ENCODE results near the gene COLGALT1.
"Not testable (repeated sequence)": the region's sequence is repeated elsewhere in the genome, so short reads cannot be mapped to it uniquely, and the experiment has no call there.

The COLGALT1 gene

GRCh38 chr19:17570291-17570690 is 14.8 kb downstream of the COLGALT1 start:
- not testable (repeated sequence) for H3K4me1 ChIP-seq (ENCODE audit: control insufficient read depth in 5 of 5, insufficient read depth in 5 of 5, low read length in 5 of 5); H3K9me3 ChIP-seq (ENCODE audit: control insufficient read depth in 5 of 5, low read length in 5 of 5); H3K27ac ChIP-seq (ENCODE audit: low read depth, low read length); H3K4me3 ChIP-seq (ENCODE audit: low read depth in 1 of 5, low read length in 5 of 5); H3K9ac ChIP-seq (ENCODE audit: low read length in 5 of 5); H3K27me3 ChIP-seq (ENCODE audit: control insufficient read depth in 5 of 5, insufficient read depth in 4 of 5, low read length in 5 of 5)
- peaks cover 3 to 87% (median 56%) of the 10 kb centered on the region in 5 donors for H3K36me3 ChIP-seq (ENCODE audit: control insufficient read depth in 5 of 5, insufficient read depth in 5 of 5, low read length in 5 of 5)

GRCh38 chr19:17570791-17571190 is 15.3 kb downstream of the COLGALT1 start:
- Histone ChIP-seq H3K36me3 (ENCODE audit: control insufficient read depth in 5 of 5, insufficient read depth in 5 of 5, low read length in 5 of 5) (peaks cover 3 to 87% (median 55%) of the 10 kb centered on the region in 5 donors), H3K9me3 (ENCODE audit: control insufficient read depth in 5 of 5, low read length in 5 of 5) (no peaks in the 10 kb centered on the region), H3K9ac (ENCODE audit: low read length in 5 of 5) (no peak overlapping the region), H3K4me1 (ENCODE audit: control insufficient read depth in 5 of 5, insufficient read depth in 5 of 5, low read length in 5 of 5) (no peaks in the 10 kb centered on the region), H3K4me3 (ENCODE audit: low read depth in 1 of 5, low read length in 5 of 5) (no peak overlapping the region), H3K27me3 (ENCODE audit: control insufficient read depth in 5 of 5, insufficient read depth in 4 of 5, low read length in 5 of 5) (no peaks in the 10 kb centered on the region), H3K27ac (ENCODE audit: low read depth, low read length) (no peak overlapping the region)

- Histone ChIP-seq H3K9me3 (ENCODE audit: control insufficient read depth in 5 of 5, low read length in 5 of 5) (no peaks in the 10 kb centered on the region), H3K4me1 (ENCODE audit: control insufficient read depth in 5 of 5, insufficient read depth in 5 of 5, low read length in 5 of 5) (peaks cover 0 to 7% (median 0%) of the 10 kb centered on the region in 5 donors), H3K36me3 (ENCODE audit: control insufficient read depth in 5 of 5, insufficient read depth in 5 of 5, low read length in 5 of 5) (peaks cover 3 to 86% (median 51%) of the 10 kb centered on the region in 5 donors), H3K9ac (ENCODE audit: low read length in 5 of 5) (no peak overlapping the region), H3K27me3 (ENCODE audit: control insufficient read depth in 5 of 5, insufficient read depth in 4 of 5, low read length in 5 of 5) (no peaks in the 10 kb centered on the region), H3K4me3 (ENCODE audit: low read depth in 1 of 5, low read length in 5 of 5) (no peak overlapping the region), H3K27ac (ENCODE audit: low read depth, low read length) (no peak overlapping the region)
Measured at GRCh38 chr19:17572638-17573037, 17.2 kb downstream of the COLGALT1 start.

- H3K36me3 ChIP-seq (ENCODE audit: control insufficient read depth in 5 of 5, insufficient read depth in 5 of 5, low read length in 5 of 5) = peaks cover 0 to 85% (median 57%) of the 10 kb centered on the region in 5 donors
- H3K4me1 ChIP-seq (ENCODE audit: control insufficient read depth in 5 of 5, insufficient read depth in 5 of 5, low read length in 5 of 5) = peaks cover 0 to 8% (median 4%) of the 10 kb centered on the region in 5 donors
- H3K27ac ChIP-seq (ENCODE audit: low read depth, low read length) = no peak overlapping the region
- H3K27me3 ChIP-seq (ENCODE audit: control insufficient read depth in 5 of 5, insufficient read depth in 4 of 5, low read length in 5 of 5) = no peaks in the 10 kb centered on the region
- no peaks in the 10 kb centered on the region for H3K9me3 ChIP-seq (ENCODE audit: control insufficient read depth in 5 of 5, low read length in 5 of 5)
- H3K4me3 ChIP-seq (ENCODE audit: low read depth in 1 of 5, low read length in 5 of 5) = no peak overlapping the region
- no peak overlapping the region for H3K9ac ChIP-seq (ENCODE audit: low read length in 5 of 5)
Measured at GRCh38 chr19:17575871-17576757, 20.7 kb downstream of the COLGALT1 start.

- Histone ChIP-seq H3K27me3 (ENCODE audit: control insufficient read depth in 5 of 5, insufficient read depth in 4 of 5, low read length in 5 of 5) (no peaks in the 10 kb centered on the region), H3K9me3 (ENCODE audit: control insufficient read depth in 5 of 5, low read length in 5 of 5) (no peaks in the 10 kb centered on the region), H3K9ac (ENCODE audit: low read length in 5 of 5) (no peak overlapping the region), H3K4me3 (ENCODE audit: low read depth in 1 of 5, low read length in 5 of 5) (no peak overlapping the region), H3K4me1 (ENCODE audit: control insufficient read depth in 5 of 5, insufficient read depth in 5 of 5, low read length in 5 of 5) (peaks cover 0 to 8% (median 4%) of the 10 kb centered on the region in 5 donors), H3K36me3 (ENCODE audit: control insufficient read depth in 5 of 5, insufficient read depth in 5 of 5, low read length in 5 of 5) (peaks cover 0 to 85% (median 60%) of the 10 kb centered on the region in 5 donors), H3K27ac (ENCODE audit: low read depth, low read length) (no peak overlapping the region)
Measured at GRCh38 chr19:17576758-17577456, 21.5 kb downstream of the COLGALT1 start.

- Histone ChIP-seq H3K27ac (ENCODE audit: low read depth, low read length) (no peak overlapping the region), H3K4me3 (ENCODE audit: low read depth in 1 of 5, low read length in 5 of 5) (no peak overlapping the region), H3K36me3 (ENCODE audit: control insufficient read depth in 5 of 5, insufficient read depth in 5 of 5, low read length in 5 of 5) (peaks cover 0 to 85% (median 60%) of the 10 kb centered on the region in 5 donors), H3K4me1 (ENCODE audit: control insufficient read depth in 5 of 5, insufficient read depth in 5 of 5, low read length in 5 of 5) (peaks cover 0 to 8% (median 4%) of the 10 kb centered on the region in 5 donors), H3K9me3 (ENCODE audit: control insufficient read depth in 5 of 5, low read length in 5 of 5) (no peaks in the 10 kb centered on the region), H3K9ac (ENCODE audit: low read length in 5 of 5) (no peak overlapping the region), H3K27me3 (ENCODE audit: control insufficient read depth in 5 of 5, insufficient read depth in 4 of 5, low read length in 5 of 5) (no peaks in the 10 kb centered on the region)
Measured at GRCh38 chr19:17577457-17578097, 22.1 kb downstream of the COLGALT1 start.

- H3K9ac ChIP-seq (ENCODE audit: low read length in 5 of 5) = no peak overlapping the region
- H3K36me3 ChIP-seq (ENCODE audit: control insufficient read depth in 5 of 5, insufficient read depth in 5 of 5, low read length in 5 of 5) = peaks cover 0 to 77% (median 58%) of the 10 kb centered on the region in 5 donors
- no peak overlapping the region for H3K27ac ChIP-seq (ENCODE audit: low read depth, low read length)
- no peaks in the 10 kb centered on the region for H3K9me3 ChIP-seq (ENCODE audit: control insufficient read depth in 5 of 5, low read length in 5 of 5)
- H3K27me3 ChIP-seq (ENCODE audit: control insufficient read depth in 5 of 5, insufficient read depth in 4 of 5, low read length in 5 of 5) = no peaks in the 10 kb centered on the region
- H3K4me1 ChIP-seq (ENCODE audit: control insufficient read depth in 5 of 5, insufficient read depth in 5 of 5, low read length in 5 of 5) = peaks cover 0 to 8% (median 4%) of the 10 kb centered on the region in 5 donors
- H3K4me3 ChIP-seq (ENCODE audit: low read depth in 1 of 5, low read length in 5 of 5) = peak overlapping the region in 1 of 5 donors; percentile 8
Measured at GRCh38 chr19:17579661-17580244, 24.3 kb downstream of the COLGALT1 start.

GRCh38 chr19:17580470-17581144 is 25.2 kb downstream of the COLGALT1 start:
- no peak overlapping the region for H3K27ac ChIP-seq (ENCODE audit: low read depth, low read length)
- H3K9me3 ChIP-seq (ENCODE audit: control insufficient read depth in 5 of 5, low read length in 5 of 5) = no peaks in the 10 kb centered on the region
- H3K27me3 ChIP-seq (ENCODE audit: control insufficient read depth in 5 of 5, insufficient read depth in 4 of 5, low read length in 5 of 5) = no peaks in the 10 kb centered on the region
- H3K4me3 ChIP-seq (ENCODE audit: low read depth in 1 of 5, low read length in 5 of 5) = no peak overlapping the region
- peaks cover 0 to 71% (median 56%) of the 10 kb centered on the region in 5 donors for H3K36me3 ChIP-seq (ENCODE audit: control insufficient read depth in 5 of 5, insufficient read depth in 5 of 5, low read length in 5 of 5)
- H3K4me1 ChIP-seq (ENCODE audit: control insufficient read depth in 5 of 5, insufficient read depth in 5 of 5, low read length in 5 of 5) = peaks cover 0 to 8% (median 4%) of the 10 kb centered on the region in 5 donors
- no peak overlapping the region for H3K9ac ChIP-seq (ENCODE audit: low read length in 5 of 5)

- Histone ChIP-seq H3K4me1 (ENCODE audit: control insufficient read depth in 5 of 5, insufficient read depth in 5 of 5, low read length in 5 of 5) (peaks cover 0 to 8% (median 4%) of the 10 kb centered on the region in 5 donors), H3K27ac (ENCODE audit: low read depth, low read length) (no peak overlapping the region), H3K27me3 (ENCODE audit: control insufficient read depth in 5 of 5, insufficient read depth in 4 of 5, low read length in 5 of 5) (no peaks in the 10 kb centered on the region), H3K9me3 (ENCODE audit: control insufficient read depth in 5 of 5, low read length in 5 of 5) (no peaks in the 10 kb centered on the region), H3K9ac (ENCODE audit: low read length in 5 of 5) (no peak overlapping the region), H3K36me3 (ENCODE audit: control insufficient read depth in 5 of 5, insufficient read depth in 5 of 5, low read length in 5 of 5) (peaks cover 0 to 64% (median 50%) of the 10 kb centered on the region in 5 donors), H3K4me3 (ENCODE audit: low read depth in 1 of 5, low read length in 5 of 5) (no peak overlapping the region)
Measured at GRCh38 chr19:17581211-17581874, 25.9 kb downstream of the COLGALT1 start.
